ENCODE results near the gene FHIT.

FHIT gene

GRCh38 chr3:60388731-60389130 lies 862.5 kb downstream of the FHIT start:
- DNase-seq = no peak

DNA sequence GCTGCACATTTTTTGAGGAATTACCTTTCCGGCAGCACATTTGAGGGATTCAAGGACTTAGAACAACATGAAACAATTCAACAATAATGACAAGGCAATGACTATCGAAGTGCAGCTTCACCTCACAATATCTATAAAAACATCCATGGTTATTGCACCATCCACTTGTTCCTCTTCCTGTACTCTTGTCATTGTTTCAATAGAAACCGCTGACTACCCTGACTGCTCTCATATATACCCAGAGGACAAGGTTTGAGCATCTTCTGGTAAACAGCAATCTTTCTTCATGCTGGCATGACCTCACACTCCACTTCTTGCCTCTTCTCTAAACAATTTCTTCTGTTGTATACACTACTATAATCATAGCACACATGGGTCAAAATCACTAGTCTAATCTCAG lies 864.9 kb downstream of the FHIT start:
- DNase-seq = no peak

DNA sequence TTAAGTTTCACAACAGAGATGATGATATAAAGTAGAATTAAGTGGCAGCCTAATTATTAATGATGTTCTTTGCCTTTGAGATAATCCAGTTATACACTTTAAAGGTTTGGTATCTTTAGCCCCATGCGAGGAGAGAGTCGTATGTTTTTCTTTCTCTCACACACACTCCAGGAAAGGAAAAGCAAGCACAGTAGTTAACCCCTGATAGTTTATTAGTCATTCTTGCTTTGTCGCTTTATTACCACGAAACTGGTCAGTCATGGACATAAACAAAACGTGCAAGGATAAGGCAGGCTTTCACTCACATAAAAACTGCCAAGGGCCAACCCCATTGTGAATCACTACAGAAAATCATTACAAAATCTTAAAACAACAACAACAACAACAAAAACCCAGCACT lies 866.9 kb downstream of the FHIT start:
- no peak for DNase-seq

DNA sequence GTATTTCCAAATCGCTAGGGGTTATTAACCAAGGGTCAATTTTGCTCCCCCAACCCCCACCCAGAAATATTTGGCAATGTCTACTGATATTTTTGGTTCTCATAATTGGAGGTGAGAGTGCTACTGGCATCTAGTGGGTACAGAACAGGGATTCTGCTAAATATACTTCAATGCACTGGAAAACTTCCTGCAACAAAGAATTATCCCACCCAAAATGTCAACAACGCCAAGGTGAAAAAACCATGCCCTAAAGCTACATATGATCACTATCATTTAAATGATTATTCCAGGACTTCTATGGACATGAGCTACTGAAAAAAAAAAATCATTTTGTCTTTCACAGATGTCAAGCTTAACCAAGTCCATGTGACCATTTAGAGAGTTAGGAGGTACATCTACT lies 867.9 kb downstream of the FHIT start:
- no peak for DNase-seq

- no peak for DNase-seq
Observed at GRCh38 chr3:60366486-60366885, 884.8 kb downstream of the FHIT start.

DNA sequence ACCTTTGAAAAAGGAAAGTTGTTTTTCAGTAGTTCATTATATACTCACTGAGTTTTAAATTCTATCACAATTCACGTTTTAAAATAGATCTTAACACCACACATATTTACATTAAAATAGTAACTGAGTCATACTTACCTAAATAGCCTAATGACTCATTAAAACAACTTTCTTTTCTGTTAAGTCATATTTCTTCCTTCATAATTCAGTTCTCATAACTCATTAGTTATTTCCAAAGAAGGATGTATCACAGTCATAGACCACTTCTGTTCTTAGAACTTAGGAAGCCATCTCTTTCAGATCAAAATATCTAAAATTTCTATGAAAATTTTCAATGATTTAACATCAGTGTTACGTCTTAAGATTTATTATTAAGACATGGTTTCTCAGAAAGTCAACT lies 885.9 kb downstream of the FHIT start:
- no peak for DNase-seq

GRCh38 chr3:60364475-60364874 lies 886.8 kb downstream of the FHIT start:
- DNase-seq = no peak

GRCh38 chr3:60363817-60364216 lies 887.4 kb downstream of the FHIT start:
- DNase-seq = no peak

DNA sequence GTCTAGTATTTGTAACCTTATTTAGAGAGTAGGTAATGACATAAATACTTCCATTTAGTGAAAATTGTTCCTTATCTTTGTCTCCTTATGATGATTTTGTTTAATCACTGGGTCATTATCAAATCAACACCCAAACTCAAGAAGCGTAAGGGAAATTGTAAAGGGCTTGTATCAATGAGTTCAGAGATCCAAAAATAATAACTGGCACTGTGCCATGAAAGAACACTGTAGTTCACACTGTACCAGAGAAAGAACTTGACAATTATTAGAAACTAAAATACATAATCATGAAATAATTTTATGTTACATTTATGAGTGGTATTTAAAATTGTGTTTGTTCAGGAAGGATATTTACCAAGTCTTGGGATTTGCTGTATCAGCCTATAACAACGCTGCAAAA lies 895.4 kb downstream of the FHIT start:
- DNase-seq = no peak

DNA sequence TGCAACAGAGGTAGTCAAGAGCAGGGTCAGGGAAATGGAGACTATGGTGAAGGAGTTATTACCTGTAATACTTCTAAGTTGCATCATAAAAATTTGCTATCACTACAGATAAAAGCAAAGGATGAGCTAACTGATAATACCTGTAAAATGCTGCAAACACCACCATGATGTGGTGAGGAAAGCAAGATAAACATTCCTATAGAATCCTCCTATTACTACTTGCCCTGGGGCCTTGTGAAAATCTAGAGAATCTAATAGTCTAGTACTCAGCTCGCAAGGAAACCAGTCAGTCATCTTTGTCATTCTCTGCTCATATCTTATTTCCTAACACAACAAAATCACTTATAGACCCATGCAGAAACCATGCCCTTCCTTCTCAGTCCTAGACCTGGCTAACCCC lies 899.8 kb downstream of the FHIT start:
- DNase-seq = no peak

- DNase-seq = no peak
Observed at GRCh38 chr3:60344340-60344739, 906.9 kb downstream of the FHIT start.

GRCh38 chr3:60343831-60344230 lies 907.4 kb downstream of the FHIT start:
- no peak for DNase-seq

GRCh38 chr3:60339304-60339703 lies 911.9 kb downstream of the FHIT start:
- no peak for DNase-seq

DNA sequence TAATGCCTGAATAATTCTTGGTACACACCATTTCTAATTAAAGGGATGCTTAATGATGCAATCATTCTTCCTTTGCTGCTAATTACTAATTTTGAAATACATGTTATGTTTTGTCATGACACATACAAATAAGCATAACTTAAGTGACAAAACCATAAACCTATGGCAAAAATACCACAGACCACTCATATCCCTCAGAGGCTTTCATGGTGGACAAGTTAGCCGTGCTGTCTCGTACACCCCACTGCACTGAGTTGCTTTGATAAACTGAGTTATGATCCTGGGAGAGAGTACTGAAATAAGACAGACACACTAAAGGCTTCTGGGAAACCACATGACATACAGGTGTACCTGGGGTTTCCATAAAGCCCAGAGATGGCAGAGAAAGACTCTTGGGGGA lies 913.8 kb downstream of the FHIT start:
- DNase-seq = no peak

GRCh38 chr3:60336061-60336460 lies 915.2 kb downstream of the FHIT start:
- DNase-seq = no peak

DNA sequence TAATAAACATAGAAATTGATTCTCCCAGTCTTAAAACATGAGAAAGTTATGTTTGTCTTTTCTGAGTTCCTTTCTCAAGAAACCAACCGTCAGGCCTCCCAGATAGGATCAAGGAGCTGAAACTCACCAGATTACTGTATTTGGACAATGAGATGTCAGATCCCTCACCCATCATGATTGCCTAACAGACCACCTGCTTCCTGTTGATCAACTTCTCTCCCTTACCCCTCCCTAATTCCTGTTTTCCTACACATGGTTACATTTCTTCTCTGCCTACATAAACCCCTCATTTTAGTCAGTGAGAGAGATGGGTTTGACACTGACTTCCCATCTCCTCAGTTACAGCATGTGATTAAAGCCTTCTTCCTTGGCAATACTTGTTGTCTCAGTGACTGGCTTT lies 917.5 kb downstream of the FHIT start:
- no peak for DNase-seq

- no peak for DNase-seq
Observed at GRCh38 chr3:60330107-60330506, 921.1 kb downstream of the FHIT start.

GRCh38 chr3:60325610-60326170 lies 925.6 kb downstream of the FHIT start:
- DNase-seq = no peak

DNA sequence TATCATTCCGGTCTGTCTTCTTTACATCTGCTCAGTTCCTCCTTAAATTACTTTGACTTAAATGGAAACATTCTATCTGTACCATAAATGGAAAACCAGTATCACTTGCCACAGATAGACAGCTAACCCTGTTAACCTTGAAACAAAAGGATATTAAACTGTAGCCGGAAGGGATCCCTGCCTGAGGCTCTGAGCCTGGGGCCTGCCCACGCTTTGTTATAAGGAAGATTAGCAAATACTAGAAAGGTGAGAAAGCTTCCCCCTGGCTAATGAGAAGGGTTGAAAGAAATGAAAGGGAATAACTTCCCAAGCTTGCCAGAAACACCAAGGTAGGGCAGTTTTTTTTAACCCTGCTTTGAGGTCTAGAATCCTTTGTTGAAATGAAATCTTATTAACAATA lies 927.6 kb downstream of the FHIT start:
- DNase-seq = no peak

- no peak for DNase-seq
Observed at GRCh38 chr3:60323180-60323579, 928.1 kb downstream of the FHIT start.

DNA sequence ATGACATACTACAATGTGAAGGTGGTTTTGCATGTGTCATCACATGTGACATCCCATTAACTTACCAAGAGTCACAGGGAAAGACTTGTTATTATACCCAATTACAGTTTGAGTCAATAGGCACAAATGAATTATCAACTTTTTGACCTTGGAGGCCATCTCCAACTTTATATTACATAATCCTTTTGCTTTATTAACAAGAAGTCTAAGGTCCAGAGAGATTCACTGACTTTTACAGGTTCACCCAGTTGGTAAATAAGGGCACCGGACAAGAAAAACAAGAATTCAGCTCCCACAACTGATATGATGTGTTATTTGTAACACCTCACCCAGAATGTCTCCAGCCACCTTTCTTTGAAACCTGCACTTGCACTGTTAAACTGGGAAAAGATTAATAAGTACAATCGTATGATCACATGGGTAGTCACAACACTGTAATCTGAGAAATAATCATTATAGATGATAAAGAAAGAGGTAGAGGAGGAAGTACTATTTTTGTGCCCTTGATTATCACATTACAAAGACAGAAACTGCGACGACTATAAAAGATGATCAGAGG lies 928.9 kb downstream of the FHIT start:
- no peak for DNase-seq

DNA sequence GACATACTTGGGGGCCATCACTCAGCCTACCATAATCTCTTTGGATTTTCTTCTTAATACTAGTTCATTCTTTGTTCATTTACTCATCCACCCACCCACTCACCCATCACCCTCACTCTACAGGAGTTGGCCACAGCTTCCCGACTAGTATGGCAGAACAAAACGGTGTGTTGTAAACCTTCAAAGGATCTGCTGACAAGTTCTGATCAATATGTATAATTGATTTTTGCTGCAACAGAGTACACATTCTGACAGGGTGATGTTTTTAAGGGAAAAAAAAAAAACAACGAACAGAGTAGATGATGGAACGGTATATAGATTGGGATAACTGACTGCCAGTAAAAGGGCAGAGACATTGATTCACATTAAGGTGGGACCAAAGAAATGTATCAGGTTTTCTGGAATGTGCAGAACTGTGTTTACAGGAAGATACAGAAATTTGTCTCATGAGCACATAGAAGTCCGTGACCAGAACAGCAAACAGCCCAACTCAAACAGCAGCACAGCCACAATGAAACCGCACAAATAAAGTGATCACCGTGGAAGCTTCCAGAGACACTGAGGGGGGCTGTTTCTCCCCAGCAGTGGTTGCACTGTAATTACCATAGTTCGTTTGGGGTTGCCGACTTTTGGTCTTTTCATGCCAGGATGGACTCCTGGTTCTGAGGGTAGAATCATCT lies 931.9 kb downstream of the FHIT start:
- no peak for DNase-seq

GRCh38 chr3:60316121-60316797 lies 935.0 kb downstream of the FHIT start:
- no peak for DNase-seq

DNA sequence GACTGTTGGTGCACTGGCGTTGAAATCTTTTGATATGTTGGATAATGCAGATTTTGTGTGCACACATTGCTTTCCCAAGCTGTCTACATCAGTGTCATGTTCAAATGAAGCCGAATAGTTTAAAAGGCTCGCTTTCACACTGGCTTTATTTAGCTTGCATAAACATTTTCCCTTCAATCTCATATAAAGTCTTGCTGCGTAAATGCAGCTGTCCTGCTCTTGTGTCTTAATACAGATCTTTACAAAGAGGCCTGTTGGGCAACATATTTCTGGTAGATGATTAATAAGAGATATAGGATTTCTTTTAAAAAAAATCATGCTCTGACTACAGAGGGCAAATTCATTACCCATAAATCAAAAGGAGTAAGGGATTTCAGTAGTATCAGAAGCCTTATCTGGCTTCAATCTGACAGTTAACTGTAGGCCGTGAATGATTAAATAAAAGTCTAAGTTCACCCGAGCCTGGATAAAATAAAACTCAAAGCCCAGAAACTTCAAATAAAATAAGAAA lies 937.2 kb downstream of the FHIT start:
- no peak for DNase-seq
